Testis (tissue), 2 donors: ENCODE results near the gene SPG7.

ENCODE experiments used
- CTCF ChIP-seq, 3 experiments: fragments of 450-650 bp in 2 of 3; fragments of 200-600 bp in 1 of 3; sonication (generic) in 1 of 3; IDR thresholded peaks; one replicate each; pipeline ENCODE4 v1.5.1; 2016 to 2019; ENCODE audit warnings: antibody characterized with exemption in 3 of 3, mild to moderate bottlenecking in 2 of 3, moderate library complexity in 1 of 3
- POLR2A ChIP-seq: fragments of 450-650 bp; IDR thresholded peaks from one replicate; pipeline ENCODE4 v1.6.1; 2017; ENCODE audit warnings: antibody characterized with exemption, mild to moderate bottlenecking, moderate library complexity

GRCh38 chr16:89563639-89564392, 55.6 kb downstream of the SPG7 start:
- TF ChIP-seq CTCF (IDR thresholded peaks at IDR 0.05) (no peak), POLR2A (no peak)
